Body of pancreas (tissue), 4 donors: ENCODE data around the gene ABCB11. TPM values are rescaled to one million over a fixed set of nuclear protein-coding genes. Genes with fewer than 3 reads are reported as not detected.
"Not testable (repeated sequence)": the region's sequence is repeated elsewhere in the genome, so short reads cannot be mapped to it uniquely, and the experiment has no call there.

ENCODE experiments used
- ATAC-seq: fragments of 150-250 bp; one replicate; pipeline ENCODE4 v1.9.1; 2016
- DNase-seq, 4 donors: peaks; one replicate each; pipeline ENCODE4 v3.0.0-alpha.2; 2019
- H3K27ac ChIP-seq, 4 donors: fragments of 200-600 bp; sonication (generic); 1 replicate in 3 of 4; 2 replicates in 1 of 4; pipeline versions ENCODE4 v1.5.1 to v1.6.1; 2016 to 2019; ENCODE audit warnings: mild to moderate bottlenecking in 1 of 4, mixed read lengths in 1 of 4, moderate library complexity in 1 of 4
- H3K27me3 ChIP-seq, 2 donors: fragments of 200-600 bp; sonication (generic); one replicate each; pipeline ENCODE4 v1.6.0; 2016; ENCODE audit warnings: mild to moderate bottlenecking in 1 of 2
- H3K36me3 ChIP-seq, 2 donors: fragments of 200-600 bp; sonication (generic); replicated peaks in 1 of 2; 2 replicates each; pipeline ENCODE4 v1.5.1; 2016; ENCODE audit warnings: low read depth in 2 of 2; ENCODE audit not compliant: insufficient read depth in 1 of 2
- H3K4me1 ChIP-seq: fragments of 200-600 bp; sonication (generic); one replicate; pipeline ENCODE4 v1.6.0; 2016
- H3K4me3 ChIP-seq, 2 donors: fragments of 200-600 bp; sonication (generic); 1 replicate in 1 of 2; 2 replicates in 1 of 2; pipeline ENCODE4 v1.5.1; 2016 to 2019
- H3K9me3 ChIP-seq, 3 donors: fragments of 200-600 bp; sonication (generic); 1 replicate in 2 of 3; 2 replicates in 1 of 3; pipeline ENCODE4 v1.5.1; 2016
- POLR2A ChIP-seq, 3 donors: fragments of 450-650 bp; IDR thresholded peaks; one replicate each; pipeline ENCODE4 v1.6.1; 2016; ENCODE audit warnings: antibody characterized with exemption in 3 of 3, mild to moderate bottlenecking in 2 of 3
- WGBS, 2 donors: methylation state at CpG; one replicate each; pipeline ENCODE4 v1.1.5; 2017; 5-methylcytosine and 5-hydroxymethylcytosine counted together
- intact Hi-C: fragments of 100-400 bp; cut with DNase I; formaldehyde crosslinking; loops from one replicate; pipeline ENCODE4 v1.15.1; 2023
- total RNA-seq, 2 donors: library from RNA; depleted of rRNA; stranded (reverse); fragments of >200 nt; gene quantifications; one replicate each; pipeline ENCODE4 v1.1.0, GENCODE V29; 2016
- TF ChIP-seq, protein P1 (sequence below), 7 experiments: fragments of 450-650 bp in 4 of 7; fragments of 200-600 bp in 3 of 7; sonication (generic) in 3 of 7; IDR thresholded peaks; one replicate each; pipeline ENCODE4 v1.5.1; 2016 to 2019; ENCODE audit warnings: antibody characterized with exemption in 7 of 7

The ABCB11 gene
- total RNA-seq, 2 donors from 2014 or later: 0.33 TPM; not detected in 1

DNA sequence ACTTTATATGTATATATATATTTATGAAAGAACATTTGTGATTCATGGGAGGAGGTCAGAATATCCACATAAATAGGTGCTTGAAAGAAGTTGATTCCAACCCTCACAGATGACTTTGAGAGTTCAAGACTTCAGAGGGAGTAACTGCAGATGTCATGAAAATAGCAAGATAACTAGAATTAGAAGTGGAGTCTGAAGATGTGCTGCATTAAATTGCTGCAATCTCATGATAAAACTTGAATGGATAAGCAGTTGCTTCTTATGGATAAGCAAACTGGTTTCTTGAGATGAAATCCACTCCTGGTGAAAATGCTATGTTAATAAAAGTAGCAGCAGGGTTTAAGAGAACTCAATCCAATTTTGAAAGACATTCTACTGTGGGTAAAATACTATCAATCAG lies 89.8 kb downstream of the ABCB11 start:
- no peak overlapping the region for H3K27ac ChIP-seq
- H3K9me3 ChIP-seq: no peaks in the 10 kb centered on the region
- ATAC-seq (no peak), DNase-seq (no peak)
- H3K27me3 ChIP-seq: no peaks in the 10 kb centered on the region
- intact Hi-C loops: no loop called here
- no peaks in the 10 kb centered on the region for H3K36me3 ChIP-seq
- TF ChIP-seq, protein P1, sequence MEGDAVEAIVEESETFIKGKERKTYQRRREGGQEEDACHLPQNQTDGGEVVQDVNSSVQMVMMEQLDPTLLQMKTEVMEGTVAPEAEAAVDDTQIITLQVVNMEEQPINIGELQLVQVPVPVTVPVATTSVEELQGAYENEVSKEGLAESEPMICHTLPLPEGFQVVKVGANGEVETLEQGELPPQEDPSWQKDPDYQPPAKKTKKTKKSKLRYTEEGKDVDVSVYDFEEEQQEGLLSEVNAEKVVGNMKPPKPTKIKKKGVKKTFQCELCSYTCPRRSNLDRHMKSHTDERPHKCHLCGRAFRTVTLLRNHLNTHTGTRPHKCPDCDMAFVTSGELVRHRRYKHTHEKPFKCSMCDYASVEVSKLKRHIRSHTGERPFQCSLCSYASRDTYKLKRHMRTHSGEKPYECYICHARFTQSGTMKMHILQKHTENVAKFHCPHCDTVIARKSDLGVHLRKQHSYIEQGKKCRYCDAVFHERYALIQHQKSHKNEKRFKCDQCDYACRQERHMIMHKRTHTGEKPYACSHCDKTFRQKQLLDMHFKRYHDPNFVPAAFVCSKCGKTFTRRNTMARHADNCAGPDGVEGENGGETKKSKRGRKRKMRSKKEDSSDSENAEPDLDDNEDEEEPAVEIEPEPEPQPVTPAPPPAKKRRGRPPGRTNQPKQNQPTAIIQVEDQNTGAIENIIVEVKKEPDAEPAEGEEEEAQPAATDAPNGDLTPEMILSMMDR (IDR thresholded peaks at IDR 0.05): no peak
- no peak for TF ChIP-seq POLR2A (IDR thresholded peaks at IDR 0.05)
- H3K4me3 ChIP-seq: no peak overlapping the region
- H3K4me1 ChIP-seq: no peaks in the 10 kb centered on the region

DNA sequence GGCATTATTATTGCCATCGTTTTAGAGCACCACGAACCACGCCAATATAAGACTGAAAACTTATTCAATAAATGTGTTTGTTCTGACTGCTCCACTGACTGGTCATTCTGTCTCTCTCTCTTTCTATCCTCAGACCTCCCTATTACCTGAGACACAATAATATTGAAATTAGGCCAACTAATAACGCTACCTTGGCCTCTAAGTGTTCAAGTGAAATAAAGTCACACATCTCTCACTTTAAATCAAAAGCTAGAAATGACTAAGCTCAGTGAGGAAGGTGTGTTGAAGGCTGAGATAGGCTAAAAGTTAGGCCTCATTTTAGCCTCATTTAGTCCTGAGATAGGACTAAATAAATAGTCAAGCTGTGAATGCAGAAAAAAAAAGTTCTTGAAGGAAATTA lies 91.2 kb downstream of the ABCB11 start:
- Histone ChIP-seq H3K27ac (no peak overlapping the region), H3K9me3 (no peaks in the 10 kb centered on the region), H3K4me1 (no peaks in the 10 kb centered on the region), H3K27me3 (no peaks in the 10 kb centered on the region), H3K36me3 (no peaks in the 10 kb centered on the region), H3K4me3 (no peak overlapping the region)
- ATAC-seq: no peak
- 85% methylated on average over 4 of the region's 4 CpGs for WGBS, 2 donors
- intact Hi-C loops: no loop called here
- TF ChIP-seq, protein P1 (IDR thresholded peaks at IDR 0.05): no peak
- no peak for TF ChIP-seq POLR2A (IDR thresholded peaks at IDR 0.05)
- DNase-seq: no peak

DNA sequence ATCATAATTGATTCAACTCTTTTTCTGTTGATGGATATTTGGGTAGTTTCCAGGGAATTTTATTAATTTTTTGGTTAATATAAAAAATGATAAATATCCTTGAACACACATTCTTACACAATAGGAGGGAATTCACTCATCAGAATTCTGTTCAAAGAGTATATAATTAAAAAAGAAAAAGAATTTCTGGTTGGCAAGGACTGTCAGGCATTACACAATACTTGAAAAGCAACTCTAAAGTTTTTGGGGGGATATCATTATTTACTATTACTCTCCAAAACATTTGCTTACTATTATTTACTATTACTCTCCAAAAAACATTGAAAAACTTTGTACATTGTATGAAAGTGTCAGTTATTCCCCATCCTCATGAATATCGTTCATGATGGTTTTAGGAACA lies 92.1 kb downstream of the ABCB11 start:
- 80 to 92% methylated on average over 1 of the region's 1 CpG for WGBS, 2 donors
- no peak overlapping the region for H3K27ac ChIP-seq
- H3K9me3 ChIP-seq: no peaks in the 10 kb centered on the region
- ATAC-seq (no peak), DNase-seq (no peak)
- no peak overlapping the region for H3K4me3 ChIP-seq
- intact Hi-C loops: no loop called here
- no peaks in the 10 kb centered on the region for H3K36me3 ChIP-seq
- no peaks in the 10 kb centered on the region for H3K4me1 ChIP-seq
- H3K27me3 ChIP-seq: no peaks in the 10 kb centered on the region
- TF ChIP-seq POLR2A (IDR thresholded peaks at IDR 0.05): no peak
- TF ChIP-seq, protein P1 (IDR thresholded peaks at IDR 0.05): no peak

DNA sequence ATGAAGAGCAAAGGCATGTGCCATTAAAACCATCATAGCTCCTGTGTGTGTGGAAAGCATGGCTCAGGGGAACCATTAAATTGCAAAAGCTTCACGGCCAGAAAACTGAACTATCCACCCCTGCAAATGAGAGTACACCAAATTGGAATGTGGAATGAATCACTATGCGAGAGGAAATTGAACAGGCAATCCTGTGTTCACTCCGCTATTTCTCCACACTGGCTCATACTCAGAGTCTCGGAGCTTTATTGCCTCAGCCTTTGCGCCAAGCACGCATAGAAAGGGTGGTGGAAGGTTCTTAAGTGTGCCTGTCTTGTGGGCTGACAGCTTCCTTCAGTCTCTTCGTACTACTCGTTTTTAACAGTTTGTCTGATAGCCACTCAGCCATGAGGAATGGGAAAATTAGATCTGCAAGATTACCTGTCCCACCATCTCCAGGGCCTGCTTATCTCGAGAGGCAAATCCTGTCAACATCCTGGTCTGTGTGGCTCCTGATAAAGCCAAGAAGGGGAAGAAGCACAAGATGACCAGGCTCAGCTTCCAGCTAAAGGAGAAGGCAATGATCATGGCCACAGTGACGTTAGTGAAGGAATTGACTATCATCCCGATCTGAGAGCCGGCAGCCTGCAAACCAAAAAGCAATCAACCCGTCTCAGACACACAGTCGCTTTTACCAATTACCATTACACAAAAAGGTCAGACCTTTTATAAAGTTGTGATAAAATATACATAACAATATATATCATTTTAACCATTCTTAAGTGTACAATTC lies 95.1 kb downstream of the ABCB11 start:
- 72 to 79% methylated on average over 14 of the region's 14 CpGs for WGBS, 2 donors
- no peaks in the 10 kb centered on the region for H3K27me3 ChIP-seq
- intact Hi-C loops: no loop called here
- no peaks in the 10 kb centered on the region for H3K36me3 ChIP-seq
- H3K9me3 ChIP-seq: no peaks in the 10 kb centered on the region
- H3K27ac ChIP-seq: no peak overlapping the region
- H3K4me1 ChIP-seq: no peaks in the 10 kb centered on the region
- no peak for ATAC-seq
- TF ChIP-seq, protein P1 (IDR thresholded peaks at IDR 0.05): no peak
- no peak for TF ChIP-seq POLR2A (IDR thresholded peaks at IDR 0.05)
- DNase-seq: no peak
- no peak overlapping the region for H3K4me3 ChIP-seq

DNA sequence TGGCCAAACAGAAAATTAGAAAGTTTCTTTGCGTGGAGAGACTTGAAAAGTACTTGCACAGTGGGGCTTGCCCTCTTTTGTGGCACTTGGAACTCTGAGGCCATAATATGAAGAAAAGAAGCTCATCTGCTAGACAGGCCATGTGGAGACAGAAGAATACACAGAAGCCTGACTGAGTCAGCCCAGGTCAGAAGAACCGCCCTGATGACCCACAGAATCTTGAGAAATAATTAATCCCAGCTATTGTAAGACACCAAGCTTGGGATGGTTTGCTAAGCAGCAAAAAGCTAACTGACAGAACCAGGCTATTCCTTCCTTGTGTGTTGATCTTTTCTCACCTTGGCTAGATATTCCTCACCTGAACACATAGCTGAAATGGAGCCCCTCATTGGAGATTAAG lies 96.3 kb downstream of the ABCB11 start:
- H3K27ac ChIP-seq: no peak overlapping the region
- WGBS, 2 donors: 53 to 71% methylated on average over 2 of the region's 2 CpGs
- H3K4me3 ChIP-seq: no peak overlapping the region
- TF ChIP-seq, protein P1 (IDR thresholded peaks at IDR 0.05): no peak
- no peak for TF ChIP-seq POLR2A (IDR thresholded peaks at IDR 0.05)
- no peaks in the 10 kb centered on the region for H3K9me3 ChIP-seq
- ATAC-seq: no peak
- no peaks in the 10 kb centered on the region for H3K36me3 ChIP-seq
- no peaks in the 10 kb centered on the region for H3K4me1 ChIP-seq
- H3K27me3 ChIP-seq: no peaks in the 10 kb centered on the region
- DNase-seq: no peak
- intact Hi-C loops: no loop called here

DNA sequence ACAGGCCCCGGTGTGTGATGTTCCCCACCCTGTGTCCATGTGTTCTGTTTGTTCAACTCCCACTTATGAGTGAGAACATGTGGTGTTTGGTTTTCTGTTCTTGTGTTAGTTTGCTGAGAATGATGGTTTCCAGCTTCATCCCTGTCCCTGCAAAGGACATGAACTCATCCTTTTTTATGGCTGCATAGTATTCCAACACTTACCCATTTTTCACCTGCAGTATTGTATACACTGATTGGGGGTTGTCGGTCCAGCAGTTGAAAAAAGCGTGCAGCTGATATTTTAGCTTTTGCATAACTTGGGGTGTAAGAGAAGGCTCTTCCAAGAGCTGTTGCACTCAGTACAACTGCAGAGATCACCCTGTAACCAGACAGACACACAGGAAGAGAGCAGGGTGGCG lies 99.0 kb downstream of the ABCB11 start:
- WGBS, 2 donors: 86 to 87% methylated on average over 4 of the region's 4 CpGs
- intact Hi-C loops, H3K36me3 ChIP-seq, H3K4me3 ChIP-seq, H3K4me1 ChIP-seq, ATAC-seq, H3K27me3 ChIP-seq, H3K27ac ChIP-seq, H3K9me3 ChIP-seq, DNase-seq: not testable (repeated sequence)
